WTC11 (cell line): Measurements from ENCODE around the gene UBL4A. TPM values are rescaled to one million over a fixed set of nuclear protein-coding genes. Genes with fewer than 3 reads are reported as not detected.

ENCODE experiments used
- ATAC-seq: fragments of 200-7000 bp; cut with Tn5 transposase; 2 replicates; pipeline ENCODE4 v1.10.0; 2021; ENCODE audit warnings: mild to moderate bottlenecking, moderate library complexity
- CTCF ChIA-PET: fragments of 300-600 bp; sonication (Branson Sonifier 250); formaldehyde crosslinking; loops from one replicate; lab custom pipeline; 2021; ENCODE audit warnings: antibody characterized with exemption; lab: Charles Lee
- POLR2A ChIA-PET: fragments of 350-600 bp; sonication (Branson Sonifier 250); formaldehyde crosslinking; loops from one replicate; lab custom pipeline; 2021; ENCODE audit warnings: antibody characterized with exemption; lab: Charles Lee
- DNase-seq: peaks from one replicate; pipeline ENCODE4 v3.0.0; 2021; ENCODE audit warnings: low spot score
- H3K27ac Mint-ChIP-seq: 2 replicates; pipeline ENCODE4 v1.8.0; 2021; ENCODE audit warnings: mixed read lengths
- H3K27me3 Mint-ChIP-seq: 2 replicates; pipeline ENCODE4 v1.8.0; 2021; ENCODE audit warnings: low read depth, mild to moderate bottlenecking, moderate library complexity, mixed read lengths
- H3K36me3 Mint-ChIP-seq: 2 replicates; pipeline ENCODE4 v1.8.0; 2021; ENCODE audit warnings: mixed read lengths
- H3K4me1 Mint-ChIP-seq: 2 replicates; pipeline ENCODE4 v1.8.0; 2022; ENCODE audit warnings: mixed read lengths
- H3K4me3 Mint-ChIP-seq: 2 replicates; pipeline ENCODE4 v1.8.0; 2021; ENCODE audit warnings: mild to moderate bottlenecking, moderate library complexity, mixed read lengths
- H3K9me3 Mint-ChIP-seq: 2 replicates; pipeline ENCODE4 v1.8.0; 2021; ENCODE audit warnings: mixed read lengths
- CDX4 ChIP-seq: fragments of 250-450 bp; sonication (Bioruptor Pico); IDR thresholded peaks from 2 replicates; pipeline ENCODE4 v1.9.0; 2021; ENCODE audit warnings: moderate library complexity, mild to moderate bottlenecking, inconsistent platforms, borderline replicate concordance
- CREB1 ChIP-seq: sonication (generic); formaldehyde crosslinking; IDR thresholded peaks from 2 replicates; pipeline ENCODE4 v1.8.0; 2023; ENCODE audit warnings: mild to moderate bottlenecking, missing genetic modification reagents
- CTCF ChIP-seq: fragments of 200-600 bp; IDR thresholded peaks from 2 replicates; pipeline ENCODE4 v1.8.0; 2022; ENCODE audit warnings: antibody characterized with exemption
- HMGA2 ChIP-seq: fragments of 250-450 bp; sonication (Bioruptor Pico); IDR thresholded peaks from 2 replicates; pipeline ENCODE4 v1.4.0; 2021; ENCODE audit warnings: mild to moderate bottlenecking, moderate library complexity
- HMGXB4 ChIP-seq: sonication (generic); formaldehyde crosslinking; IDR thresholded peaks from 2 replicates; pipeline ENCODE4 v1.8.1; 2023; ENCODE audit warnings: mild to moderate bottlenecking, moderate library complexity, missing genetic modification reagents
- IRF2 ChIP-seq: sonication (generic); formaldehyde crosslinking; IDR thresholded peaks from 2 replicates; pipeline ENCODE4 v1.8.0; 2022; ENCODE audit warnings: low read depth, missing genetic modification reagents, borderline replicate concordance
- NR2C2 ChIP-seq: sonication (generic); formaldehyde crosslinking; IDR thresholded peaks from 2 replicates; pipeline ENCODE4 v1.8.0; 2022; ENCODE audit warnings: mild to moderate bottlenecking, missing genetic modification reagents
- PRDM15 ChIP-seq: sonication (generic); formaldehyde crosslinking; IDR thresholded peaks from 2 replicates; pipeline ENCODE4 v1.8.0; 2022; ENCODE audit warnings: missing genetic modification reagents
- STAT6 ChIP-seq: sonication (generic); formaldehyde crosslinking; conservative IDR thresholded peaks from 2 replicates; pipeline ENCODE4 v1.8.1; 2023; ENCODE audit warnings: mild to moderate bottlenecking, low read depth, missing genetic modification reagents, moderate library complexity
- USF1 ChIP-seq: sonication (generic); formaldehyde crosslinking; IDR thresholded peaks from 2 replicates; pipeline ENCODE4 v1.8.0; 2022; ENCODE audit warnings: mild to moderate bottlenecking, missing genetic modification reagents
- ZBTB21 ChIP-seq: sonication (generic); formaldehyde crosslinking; IDR thresholded peaks from 2 replicates; pipeline ENCODE4 v1.8.1; 2023; ENCODE audit warnings: mild to moderate bottlenecking, missing genetic modification reagents, borderline replicate concordance
- ZNF121 ChIP-seq: sonication (generic); formaldehyde crosslinking; IDR thresholded peaks from 2 replicates; pipeline ENCODE4 v1.8.0; 2023; ENCODE audit warnings: missing genetic modification reagents
- total RNA-seq: library from RNA; stranded (reverse); gene quantifications from 3 replicates; pipeline ENCODE4 v1.2.3, GENCODE V29; 2021

The UBL4A gene
- total RNA-seq, 1 experiment from 2014 or later = 34.0 TPM

- TF ChIP-seq HMGXB4 (CRISPR knock-in tag) (no peak), HMGA2 (no peak), USF1 (CRISPR knock-in tag) (no peak), CREB1 (CRISPR knock-in tag) (no peak), STAT6 (no peak), CDX4 (no peak), NR2C2 (CRISPR knock-in tag) (no peak)
Observed at GRCh38 chrX:154482786-154483185, 3.6 kb downstream of the UBL4A start (continued).

GRCh38 chrX:154481911-154482601, 4.4 kb downstream of the UBL4A start:
- ATAC-seq = no peak
- H3K27me3 Mint-ChIP-seq = no peaks in the 10 kb centered on the region
- no peaks in the 10 kb centered on the region for H3K36me3 Mint-ChIP-seq
- POLR2A ChIA-PET = no interaction called here
- CTCF ChIA-PET = interaction anchor here (0.6 to 0.9 kb wide), 2 partner anchors 45 to 57 kb away, joined by 4 to 6 read pairs; no protein-coding TSS in a partner anchor
- DNase-seq = no peak
- peak overlapping the region; percentile 40; the same call in 1 of the 2 replicates for H3K27ac Mint-ChIP-seq
- H3K9me3 Mint-ChIP-seq = no peaks in the 10 kb centered on the region
- TF ChIP-seq IRF2 (CRISPR knock-in tag) = no peak
- no peak for TF ChIP-seq CTCF
- no peak for TF ChIP-seq ZBTB21 (CRISPR knock-in tag)
- TF ChIP-seq PRDM15 (CRISPR knock-in tag) = peak; percentile 42; the same call in 1 of the 2 replicates
- no peak for TF ChIP-seq ZNF121 (CRISPR knock-in tag)
- H3K4me1 Mint-ChIP-seq = peaks cover 3% of the 10 kb centered on the region; the same call in 1 of the 2 replicates
- H3K4me3 Mint-ChIP-seq = no peak overlapping the region
